ENCODE results near the gene MYCBP. TPM values are rescaled to one million over a fixed set of nuclear protein-coding genes. Genes with fewer than 3 reads are reported as not detected.

The MYCBP gene
- total RNA-seq, 1 experiment from 2014 or later: 31.6 TPM

- intact Hi-C loops (cut with micrococcal nuclease; ENCODE audit: unreplicated experiment): no loop called here
- ChIA-PET CTCF (no interaction called here), POLR2A (ENCODE audit: low non-redundant PET) (interaction anchor here (0.6 kb wide), 1 partner anchor 279 kb away, joined by 3 read pairs; no protein-coding TSS in a partner anchor)
Observed at GRCh38 chr1:38908821-38909220, 35.7 kb upstream of the MYCBP start.

DNA sequence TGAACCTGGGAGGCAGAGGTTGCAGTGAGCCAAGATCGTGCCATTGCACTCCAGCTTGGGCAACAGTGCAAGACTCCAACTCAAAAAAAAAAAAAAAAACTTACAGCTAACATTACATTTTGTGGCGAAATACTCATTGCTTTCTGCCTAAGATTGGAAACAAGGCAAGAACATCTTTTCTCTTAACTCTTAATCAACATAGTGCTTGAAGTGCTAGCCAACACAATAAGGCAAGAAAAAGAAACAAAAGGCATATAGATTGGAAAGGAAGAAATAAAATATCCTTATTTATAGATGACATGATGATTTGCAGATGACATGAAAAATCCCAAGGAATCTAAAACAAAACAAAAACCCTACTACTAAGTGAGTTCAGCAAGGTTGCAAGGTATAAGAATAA lies 32.8 kb upstream of the MYCBP start:
- Histone ChIP-seq H3K27me3 (replicated peaks; ENCODE audit: insufficient read depth, low read depth, low read length, poor library complexity) (no peaks in the 10 kb centered on the region), H3K27ac (ENCODE audit: low read depth, low read length, poor library complexity, severe bottlenecking) (no peak overlapping the region), H3K9me3 (ENCODE audit: low read depth, low read length, poor library complexity, severe bottlenecking) (no peaks in the 10 kb centered on the region), H3K4me1 (ENCODE audit: insufficient read depth, low read length, poor library complexity, severe bottlenecking) (no peaks in the 10 kb centered on the region), H3K4me3 (ENCODE audit: low read depth, low read length, poor library complexity, severe bottlenecking) (no peak overlapping the region), H3K36me3 (ENCODE audit: insufficient read depth, low read length, poor library complexity, severe bottlenecking) (no peaks in the 10 kb centered on the region)
- ChIA-PET POLR2A (ENCODE audit: low non-redundant PET) (no interaction called here), CTCF (no interaction called here)
- TF ChIP-seq EZH2 (IDR thresholded peaks at IDR 0.05; ENCODE audit: borderline replicate concordance, low read depth, low read length, poor library complexity, severe bottlenecking) (no peak), CTCF (conservative IDR thresholded peaks at IDR 0.05; ENCODE audit: low read depth, low read length) (no peak)
- no TSS peak for BruUV-seq (replicated peaks)
- intact Hi-C loops (cut with micrococcal nuclease; ENCODE audit: unreplicated experiment): no loop called here
- DNase-seq (ENCODE audit: low spot score): no peak

More at GRCh38 chr1:38908821-38909220, 35.7 kb upstream of the MYCBP start:
- Histone ChIP-seq H3K9me3 (ENCODE audit: low read depth, low read length, poor library complexity, severe bottlenecking) (no peaks in the 10 kb centered on the region), H3K27ac (ENCODE audit: low read depth, low read length, poor library complexity, severe bottlenecking) (no peak overlapping the region), H3K4me1 (ENCODE audit: insufficient read depth, low read length, poor library complexity, severe bottlenecking) (no peaks in the 10 kb centered on the region), H3K27me3 (replicated peaks; ENCODE audit: insufficient read depth, low read depth, low read length, poor library complexity) (no peaks in the 10 kb centered on the region), H3K4me3 (ENCODE audit: low read depth, low read length, poor library complexity, severe bottlenecking) (no peak overlapping the region), H3K36me3 (ENCODE audit: insufficient read depth, low read length, poor library complexity, severe bottlenecking) (no peaks in the 10 kb centered on the region)
- TF ChIP-seq CTCF (conservative IDR thresholded peaks at IDR 0.05; ENCODE audit: low read depth, low read length) (no peak), EZH2 (IDR thresholded peaks at IDR 0.05; ENCODE audit: borderline replicate concordance, low read depth, low read length, poor library complexity, severe bottlenecking) (no peak)
- DNase-seq (ENCODE audit: low spot score): no peak
- BruUV-seq (replicated peaks): no TSS peak

GRCh38 chr1:38899560-38899959 lies 26.4 kb upstream of the MYCBP start:
- POLR2A ChIA-PET (ENCODE audit: low non-redundant PET): no interaction called here
- H3K4me1 ChIP-seq (ENCODE audit: insufficient read depth, low read length, poor library complexity, severe bottlenecking): no peaks in the 10 kb centered on the region
- no peaks in the 10 kb centered on the region for H3K9me3 ChIP-seq (ENCODE audit: low read depth, low read length, poor library complexity, severe bottlenecking)
- H3K4me3 ChIP-seq (ENCODE audit: low read depth, low read length, poor library complexity, severe bottlenecking): no peak overlapping the region
- no peaks in the 10 kb centered on the region for H3K36me3 ChIP-seq (ENCODE audit: insufficient read depth, low read length, poor library complexity, severe bottlenecking)
- no peak overlapping the region for H3K27ac ChIP-seq (ENCODE audit: low read depth, low read length, poor library complexity, severe bottlenecking)
- TF ChIP-seq CTCF (conservative IDR thresholded peaks at IDR 0.05; ENCODE audit: low read depth, low read length) (no peak), EZH2 (IDR thresholded peaks at IDR 0.05; ENCODE audit: borderline replicate concordance, low read depth, low read length, poor library complexity, severe bottlenecking) (no peak)
- CTCF ChIA-PET: no interaction called here
- H3K27me3 ChIP-seq (replicated peaks; ENCODE audit: insufficient read depth, low read depth, low read length, poor library complexity): no peaks in the 10 kb centered on the region
- BruUV-seq (replicated peaks): no TSS peak
- DNase-seq (ENCODE audit: low spot score): no peak
- intact Hi-C loops (cut with micrococcal nuclease; ENCODE audit: unreplicated experiment): no loop called here
